ENCODE measurements around the gene INCENP.

DNA sequence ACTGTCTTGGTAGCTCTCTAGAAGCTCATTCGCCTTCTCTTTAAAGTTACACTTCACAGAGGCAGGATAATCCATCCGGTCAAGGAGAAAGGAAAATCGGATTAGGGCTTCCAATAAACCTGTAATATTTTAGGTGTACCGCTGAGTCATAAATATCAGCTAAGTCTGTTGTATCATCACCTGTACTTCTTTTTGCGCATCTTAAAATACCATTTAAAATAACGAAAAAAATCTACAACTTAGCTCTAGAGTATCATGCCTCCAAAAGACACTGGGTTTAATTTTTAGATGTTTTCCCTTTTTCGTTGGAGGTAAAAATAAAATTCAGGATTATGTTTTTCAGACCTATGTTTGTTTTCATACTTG, 41.5 kb upstream of the INCENP start:
- TF ChIP-seq, protein P1, sequence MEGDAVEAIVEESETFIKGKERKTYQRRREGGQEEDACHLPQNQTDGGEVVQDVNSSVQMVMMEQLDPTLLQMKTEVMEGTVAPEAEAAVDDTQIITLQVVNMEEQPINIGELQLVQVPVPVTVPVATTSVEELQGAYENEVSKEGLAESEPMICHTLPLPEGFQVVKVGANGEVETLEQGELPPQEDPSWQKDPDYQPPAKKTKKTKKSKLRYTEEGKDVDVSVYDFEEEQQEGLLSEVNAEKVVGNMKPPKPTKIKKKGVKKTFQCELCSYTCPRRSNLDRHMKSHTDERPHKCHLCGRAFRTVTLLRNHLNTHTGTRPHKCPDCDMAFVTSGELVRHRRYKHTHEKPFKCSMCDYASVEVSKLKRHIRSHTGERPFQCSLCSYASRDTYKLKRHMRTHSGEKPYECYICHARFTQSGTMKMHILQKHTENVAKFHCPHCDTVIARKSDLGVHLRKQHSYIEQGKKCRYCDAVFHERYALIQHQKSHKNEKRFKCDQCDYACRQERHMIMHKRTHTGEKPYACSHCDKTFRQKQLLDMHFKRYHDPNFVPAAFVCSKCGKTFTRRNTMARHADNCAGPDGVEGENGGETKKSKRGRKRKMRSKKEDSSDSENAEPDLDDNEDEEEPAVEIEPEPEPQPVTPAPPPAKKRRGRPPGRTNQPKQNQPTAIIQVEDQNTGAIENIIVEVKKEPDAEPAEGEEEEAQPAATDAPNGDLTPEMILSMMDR (IDR thresholded peaks at IDR 0.05): no peak
- TF ChIP-seq POLR2AphosphoS5 (IDR thresholded peaks at IDR 0.05): no peak
- TF ChIP-seq POLR2A (IDR thresholded peaks at IDR 0.05): no peak
